Immature natural killer cell (primary cell): ENCODE results near the gene GGACT. TPM values are rescaled to one million over a fixed set of nuclear protein-coding genes. Genes with fewer than 3 reads are reported as not detected.
"Not testable (repeated sequence)": the region's sequence is repeated elsewhere in the genome, so short reads cannot be mapped to it uniquely, and the experiment has no call there.

ENCODE experiments used
- DNase-seq, 3 donors: peaks; one replicate each; pipeline ENCODE4 v3.0.0; 2022; ENCODE audit warnings: mixed read lengths in 1 of 3
- H3K27ac Mint-ChIP-seq, 6 donors: one replicate each; pipeline ENCODE4 v1.8.0; 2020; ENCODE audit warnings: mixed read lengths in 6 of 6, mild to moderate bottlenecking in 5 of 6, inconsistent platforms in 4 of 6, moderate library complexity in 3 of 6
- H3K27me3 Mint-ChIP-seq, 3 donors: one replicate each; pipeline ENCODE4 v1.8.0; 2020 to 2021; ENCODE audit warnings: low read depth in 3 of 3, mild to moderate bottlenecking in 3 of 3, mixed read lengths in 3 of 3, moderate library complexity in 3 of 3, inconsistent platforms in 1 of 3
- H3K36me3 Mint-ChIP-seq, 3 donors: one replicate each; pipeline ENCODE4 v1.8.0; 2020; ENCODE audit warnings: mixed read lengths in 3 of 3, inconsistent platforms in 2 of 3, mild to moderate bottlenecking in 2 of 3
- H3K4me1 Mint-ChIP-seq, 2 donors: one replicate each; pipeline ENCODE4 v1.8.0; 2020; ENCODE audit warnings: inconsistent platforms in 2 of 2, mild to moderate bottlenecking in 2 of 2, mixed read lengths in 2 of 2, moderate library complexity in 1 of 2
- H3K4me3 Mint-ChIP-seq, 5 donors: one replicate each; pipeline ENCODE4 v1.8.0; 2020; ENCODE audit warnings: mild to moderate bottlenecking in 5 of 5, mixed read lengths in 5 of 5, inconsistent platforms in 3 of 5, moderate library complexity in 3 of 5
- H3K9me3 Mint-ChIP-seq, 6 donors: one replicate each; pipeline ENCODE4 v1.8.0; 2020; ENCODE audit warnings: mild to moderate bottlenecking in 6 of 6, mixed read lengths in 6 of 6, inconsistent platforms in 4 of 6, moderate library complexity in 3 of 6
- polyA plus RNA-seq, 3 donors: library from polyadenylated mRNA; unstranded; fragments of 300-500 nt; fragmentation: Illumina TruSeq; gene quantifications; one replicate each; pipeline ENCODE4 v1.2.3, GENCODE V29; 2021

Gene GGACT
- polyA plus RNA-seq, result 10 to 100 TPM; 10.4 to 13.0 (median 11.8) TPM

- peaks cover 0 to 2% (median 0%) of the 10 kb centered on the region in 6 donors for H3K9me3 Mint-ChIP-seq
- peak; percentile 78 to 82 (median 81) for DNase-seq
- H3K27ac Mint-ChIP-seq, result peak within 1 kb of the TSS; percentile 84 to 90 (median 85)
- H3K36me3 Mint-ChIP-seq, result peaks cover 0 to under 1% (median 0%) of the 10 kb centered on the region in 3 donors
- peaks cover 0 to 2% (median 0%) of the 10 kb centered on the region in 3 donors for H3K27me3 Mint-ChIP-seq
- H3K4me3 Mint-ChIP-seq, result peak within 1 kb of the TSS; percentile 83 to 90 (median 88)
- peaks cover 22 to 26% of the 10 kb centered on the region in 2 donors for H3K4me1 Mint-ChIP-seq
These were observed at the start of gene GGACT for GRCh38 chr13:100588331-100589177. TSS of gene GGACT (minus strand) at chr13:100588789. CDS start at chr13:100532591, 56,198 bp downstream.

DNA sequence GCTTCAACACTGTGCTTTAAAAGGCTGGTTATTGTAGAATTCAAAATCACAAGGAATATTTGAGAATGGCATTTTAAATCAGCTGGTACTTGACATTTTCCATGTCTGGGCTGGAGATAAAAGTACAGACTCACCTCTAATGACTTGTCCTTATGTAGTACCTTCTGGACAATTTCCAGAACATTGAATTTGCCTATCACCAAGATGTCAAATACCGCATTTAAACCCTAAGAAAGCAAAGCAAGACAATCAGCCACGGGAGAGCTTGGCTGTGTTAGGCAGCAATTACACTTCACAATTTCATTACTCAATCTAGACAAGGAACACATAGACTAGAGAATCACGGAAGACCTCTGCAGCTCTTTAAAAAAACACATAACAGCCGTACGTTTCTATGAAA lies 49.2 kb upstream of the GGACT start:
- H3K27me3 Mint-ChIP-seq, result no peaks in the 10 kb centered on the region
- H3K9me3 Mint-ChIP-seq, result no peaks in the 10 kb centered on the region
- H3K36me3 Mint-ChIP-seq, result peaks cover 32 to 65% (median 46%) of the 10 kb centered on the region in 3 donors
- H3K4me1 Mint-ChIP-seq, result no peaks in the 10 kb centered on the region
- no peak for DNase-seq
- H3K4me3 Mint-ChIP-seq, result no peak overlapping the region
- H3K27ac Mint-ChIP-seq, result no peak overlapping the region

DNA sequence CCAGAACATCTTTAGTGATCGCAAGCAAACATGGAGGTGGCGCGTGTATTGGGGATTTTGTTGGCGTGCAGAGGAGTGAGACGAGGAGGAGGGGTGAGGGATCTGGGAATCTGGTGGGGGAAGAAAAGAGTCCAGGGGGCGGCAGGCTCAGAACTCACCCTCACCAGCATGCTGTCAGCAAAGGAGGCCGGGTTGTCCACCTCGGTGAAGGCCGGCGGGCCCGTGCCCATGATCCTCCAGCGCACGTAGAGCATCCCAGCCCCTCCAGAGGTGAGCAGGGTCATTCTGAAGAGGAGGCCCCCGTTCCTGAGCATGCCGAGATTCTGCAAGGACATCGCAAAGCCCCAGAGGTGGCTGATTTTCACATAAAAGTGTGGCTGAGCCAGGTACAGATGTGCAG lies 48.8 kb upstream of the GGACT start:
- H3K4me1 Mint-ChIP-seq, result no peaks in the 10 kb centered on the region
- peaks cover 32 to 63% (median 50%) of the 10 kb centered on the region in 3 donors for H3K36me3 Mint-ChIP-seq
- no peaks in the 10 kb centered on the region for H3K9me3 Mint-ChIP-seq
- no peak overlapping the region for H3K4me3 Mint-ChIP-seq
- H3K27me3 Mint-ChIP-seq, result no peaks in the 10 kb centered on the region
- DNase-seq, result no peak
- no peak overlapping the region for H3K27ac Mint-ChIP-seq

DNA sequence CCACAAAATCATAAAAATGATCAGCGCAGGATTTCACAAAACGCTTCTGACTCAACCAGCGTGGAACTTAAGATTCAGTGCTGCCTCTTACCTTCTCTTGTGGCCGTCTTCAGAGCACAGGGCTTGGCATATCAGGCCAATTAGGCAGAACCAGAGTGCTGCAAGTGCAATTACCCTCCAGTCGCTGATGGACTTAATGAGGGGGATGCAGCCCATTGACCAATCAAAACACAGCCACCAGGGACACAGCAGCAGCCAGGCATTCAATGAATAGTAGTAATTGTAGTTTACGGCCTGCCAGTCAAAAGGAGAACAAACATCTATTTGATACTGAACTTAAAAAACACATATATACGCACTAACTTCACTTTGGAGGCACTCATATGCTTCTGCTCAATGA lies 47.9 kb upstream of the GGACT start:
- H3K4me1 Mint-ChIP-seq, result peaks cover 4 to 6% of the 10 kb centered on the region in 2 donors
- peaks cover 26 to 61% (median 50%) of the 10 kb centered on the region in 3 donors for H3K36me3 Mint-ChIP-seq

GRCh38 chr13:100636004-100636403 lies 47.4 kb upstream of the GGACT start:
- Mint-ChIP-seq H3K4me1 (peaks cover 4 to 10% of the 10 kb centered on the region in 2 donors), H3K36me3 (peaks cover 26 to 56% (median 47%) of the 10 kb centered on the region in 3 donors)

More for the DNA sequence above, 47.9 kb upstream of the GGACT start:
- Mint-ChIP-seq H3K9me3 (no peaks in the 10 kb centered on the region), H3K27ac (peak overlapping the region in 1 of 6 donors; percentile 20), H3K27me3 (peaks cover 0 to 2% (median 0%) of the 10 kb centered on the region in 3 donors), H3K4me3 (no peak overlapping the region)
- DNase-seq, result no peak

GRCh38 chr13:100634696-100635095 lies 46.1 kb upstream of the GGACT start:
- no peak overlapping the region for H3K27ac Mint-ChIP-seq
- DNase-seq, result no peak
- H3K4me1 Mint-ChIP-seq, result peaks cover 15 to 24% of the 10 kb centered on the region in 2 donors
- peaks cover 4 to 6% (median 4%) of the 10 kb centered on the region in 3 donors for H3K27me3 Mint-ChIP-seq
- H3K4me3 Mint-ChIP-seq, result no peak overlapping the region
- H3K9me3 Mint-ChIP-seq, result no peaks in the 10 kb centered on the region
- H3K36me3 Mint-ChIP-seq, result peaks cover 26 to 53% (median 44%) of the 10 kb centered on the region in 3 donors

More at GRCh38 chr13:100636004-100636403, 47.4 kb upstream of the GGACT start:
- Mint-ChIP-seq H3K27ac (no peak overlapping the region), H3K9me3 (no peaks in the 10 kb centered on the region), H3K27me3 (peaks cover 0 to 2% (median 0%) of the 10 kb centered on the region in 3 donors), H3K4me3 (no peak overlapping the region)
- DNase-seq, result no peak

GRCh38 chr13:100633461-100633860 lies 44.9 kb upstream of the GGACT start:
- no peaks in the 10 kb centered on the region for H3K9me3 Mint-ChIP-seq
- DNase-seq, result no peak
- no peak overlapping the region for H3K27ac Mint-ChIP-seq
- H3K4me1 Mint-ChIP-seq, result peaks cover 27 to 36% of the 10 kb centered on the region in 2 donors
- H3K27me3 Mint-ChIP-seq, result peaks cover 5 to 10% (median 7%) of the 10 kb centered on the region in 3 donors
- H3K36me3 Mint-ChIP-seq, result peaks cover 26 to 56% (median 46%) of the 10 kb centered on the region in 3 donors
- H3K4me3 Mint-ChIP-seq, result no peak overlapping the region

DNA sequence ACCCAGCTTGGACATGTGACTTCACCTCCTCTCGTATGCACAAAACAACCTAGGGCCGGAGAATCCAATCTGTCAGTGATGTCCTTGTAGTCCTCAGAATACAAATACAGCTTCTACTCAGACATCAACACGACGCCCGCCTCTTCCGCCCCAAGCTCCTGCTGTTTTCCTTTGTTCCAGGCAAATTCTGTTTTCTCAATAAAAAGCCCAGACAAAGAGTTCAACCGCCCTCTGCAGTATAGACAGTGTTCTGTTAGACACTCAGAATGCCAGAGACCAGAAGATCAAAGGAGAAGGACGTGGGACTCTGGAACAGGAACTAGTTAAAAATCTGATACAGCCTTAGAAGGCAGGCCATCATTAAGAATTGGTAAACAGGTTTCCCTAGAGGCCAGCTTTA lies 42.0 kb upstream of the GGACT start:
- no peak overlapping the region for H3K4me3 Mint-ChIP-seq
- peak overlapping the region in 5 of 6 donors; percentile 2 to 90 (median 80) for H3K27ac Mint-ChIP-seq
- peaks cover 15 to 52% (median 49%) of the 10 kb centered on the region in 3 donors for H3K36me3 Mint-ChIP-seq
- no peaks in the 10 kb centered on the region for H3K9me3 Mint-ChIP-seq
- H3K27me3 Mint-ChIP-seq, result peaks cover 5 to 12% (median 7%) of the 10 kb centered on the region in 3 donors
- DNase-seq, result no peak
- peaks cover 37 to 49% of the 10 kb centered on the region in 2 donors for H3K4me1 Mint-ChIP-seq

DNA sequence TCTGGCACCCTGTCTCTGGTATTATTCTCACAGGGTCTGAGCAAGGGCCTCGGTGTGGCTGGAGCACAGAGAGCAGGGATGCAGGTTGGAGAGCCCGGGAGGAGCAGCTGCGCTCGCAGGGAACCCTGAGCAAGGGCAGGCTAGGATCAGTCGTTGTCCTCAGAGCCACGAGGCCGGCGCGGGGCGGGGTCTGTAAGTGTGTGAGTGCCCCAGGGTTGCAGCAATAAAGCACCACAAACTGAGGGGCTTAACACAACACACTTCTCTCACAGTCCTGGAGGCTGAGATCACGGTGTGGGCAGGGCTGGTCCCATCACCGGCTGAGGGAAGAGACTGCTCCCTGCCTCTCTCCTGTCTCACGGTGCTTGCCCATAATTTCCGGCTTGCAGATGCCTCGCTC lies 38.5 kb upstream of the GGACT start:
- H3K4me3 Mint-ChIP-seq, result no peak overlapping the region
- H3K36me3 Mint-ChIP-seq, result peaks cover 23 to 52% (median 50%) of the 10 kb centered on the region in 3 donors
- no peak for DNase-seq
- H3K27ac Mint-ChIP-seq, result peak overlapping the region in 2 of 6 donors; percentile 5 to 90
- H3K27me3 Mint-ChIP-seq, result peaks cover 5 to 12% (median 7%) of the 10 kb centered on the region in 3 donors
- peaks cover 36 to 48% of the 10 kb centered on the region in 2 donors for H3K4me1 Mint-ChIP-seq
- no peaks in the 10 kb centered on the region for H3K9me3 Mint-ChIP-seq

- Mint-ChIP-seq H3K4me3 (no peak overlapping the region), H3K27me3 (peaks cover 3 to 12% (median 7%) of the 10 kb centered on the region in 3 donors), H3K36me3 (peaks cover 23 to 60% (median 60%) of the 10 kb centered on the region in 3 donors)
These were observed 36.9 kb upstream of the GGACT start for GRCh38 chr13:100625447-100625846.

GRCh38 chr13:100620792-100621191 lies 32.2 kb upstream of the GGACT start:
- Mint-ChIP-seq H3K27me3 (no peaks in the 10 kb centered on the region), H3K36me3 (peaks cover 16 to 44% (median 42%) of the 10 kb centered on the region in 3 donors), H3K4me3 (no peak overlapping the region), H3K4me1 (peaks cover 3 to 19% of the 10 kb centered on the region in 2 donors), H3K27ac (peak overlapping the region in 1 of 6 donors; percentile 19), H3K9me3 (no peaks in the 10 kb centered on the region)
- no peak for DNase-seq

More at GRCh38 chr13:100625447-100625846, 36.9 kb upstream of the GGACT start:
- peaks cover 30 to 36% of the 10 kb centered on the region in 2 donors for H3K4me1 Mint-ChIP-seq
- no peak overlapping the region for H3K27ac Mint-ChIP-seq
- no peak for DNase-seq
- no peaks in the 10 kb centered on the region for H3K9me3 Mint-ChIP-seq

DNA sequence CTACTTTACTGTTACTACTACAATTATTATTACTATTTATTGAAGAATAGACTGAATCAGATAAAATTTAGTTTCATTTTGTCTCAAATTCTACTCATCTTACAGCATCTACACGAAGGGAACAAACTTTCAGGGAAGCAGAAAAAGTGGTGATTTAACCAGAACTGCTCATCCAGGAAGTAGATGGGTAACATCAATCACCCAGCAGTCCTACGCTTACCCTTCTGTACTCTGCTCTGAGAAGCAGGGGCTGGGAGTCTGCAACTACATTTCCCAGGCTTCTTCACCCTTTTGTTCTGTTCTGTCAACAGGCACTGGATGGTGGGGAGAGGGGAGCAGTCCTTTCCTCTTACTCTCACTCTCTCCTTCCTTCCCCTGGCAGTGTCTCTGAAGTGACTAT lies 31.4 kb upstream of the GGACT start:
- no peaks in the 10 kb centered on the region for H3K27me3 Mint-ChIP-seq
- peak overlapping the region in 2 of 6 donors; percentile 19 to 58 for H3K27ac Mint-ChIP-seq
- H3K4me1 Mint-ChIP-seq, result peaks cover 3 to 19% of the 10 kb centered on the region in 2 donors
- H3K4me3 Mint-ChIP-seq, result no peak overlapping the region
- peaks cover 13 to 41% (median 36%) of the 10 kb centered on the region in 3 donors for H3K36me3 Mint-ChIP-seq
- H3K9me3 Mint-ChIP-seq, result no peaks in the 10 kb centered on the region
- DNase-seq, result no peak

DNA sequence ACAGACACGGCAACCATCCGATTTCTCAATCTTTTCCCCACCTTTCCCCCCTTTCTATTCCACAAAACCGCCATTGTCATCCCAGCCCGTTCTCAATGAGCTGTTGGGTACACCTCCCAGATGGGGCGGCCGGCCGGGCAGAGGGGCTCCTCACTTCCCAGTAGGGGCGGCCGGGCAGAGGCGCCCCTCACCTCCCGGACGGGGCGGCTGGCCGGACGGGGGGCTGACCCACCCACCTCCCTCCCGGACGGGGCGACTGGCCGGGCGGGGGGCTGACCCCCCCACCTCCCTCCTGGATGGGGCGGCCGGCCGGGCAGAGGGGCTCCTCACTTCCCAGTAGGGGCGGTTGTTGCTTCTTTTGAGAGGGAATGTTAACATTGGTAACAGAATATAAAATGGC lies 30.3 kb upstream of the GGACT start:
- H3K9me3 Mint-ChIP-seq, H3K27me3 Mint-ChIP-seq, DNase-seq, H3K27ac Mint-ChIP-seq, H3K4me3 Mint-ChIP-seq: not testable (repeated sequence)
- H3K4me1 Mint-ChIP-seq, result peaks cover 3 to 19% of the 10 kb centered on the region in 2 donors
- peaks cover 9 to 34% (median 29%) of the 10 kb centered on the region in 3 donors for H3K36me3 Mint-ChIP-seq

GRCh38 chr13:100613031-100613430 lies 24.4 kb upstream of the GGACT start:
- H3K27me3 Mint-ChIP-seq, result peaks cover 6 to 8% (median 7%) of the 10 kb centered on the region in 3 donors
- H3K4me1 Mint-ChIP-seq, result peaks cover 56 to 63% of the 10 kb centered on the region in 2 donors
- H3K27ac Mint-ChIP-seq, result peak overlapping the region; percentile 89 to 96 (median 92)
- H3K9me3 Mint-ChIP-seq, result no peaks in the 10 kb centered on the region
- peaks cover 0 to 8% (median 3%) of the 10 kb centered on the region in 3 donors for H3K36me3 Mint-ChIP-seq
- no peak for DNase-seq
- H3K4me3 Mint-ChIP-seq, result peak overlapping the region in 4 of 5 donors; percentile 71 to 83 (median 80)
